A673 (cell line): ENCODE results near the gene PIGP.

Source experiments
- EZH2 ChIP-seq: fragments of 200-600 bp; sonication (generic); IDR thresholded peaks from 2 replicates; pipeline ENCODE4 v1.6.1; 2017; ENCODE audit warnings: borderline replicate concordance, low read depth, mild to moderate bottlenecking, mixed read lengths, antibody characterized with exemption, low read length; ENCODE audit not compliant: poor library complexity, severe bottlenecking
- TF ChIP-seq, protein P1 (sequence below): fragments of 300-800, 200-600 bp; sonication (generic); conservative IDR thresholded peaks from 2 replicates; pipeline ENCODE4 v1.5.1; 2017; ENCODE audit warnings: low read depth, mild to moderate bottlenecking, antibody characterized with exemption, low read length, moderate library complexity, mixed read lengths

DNA sequence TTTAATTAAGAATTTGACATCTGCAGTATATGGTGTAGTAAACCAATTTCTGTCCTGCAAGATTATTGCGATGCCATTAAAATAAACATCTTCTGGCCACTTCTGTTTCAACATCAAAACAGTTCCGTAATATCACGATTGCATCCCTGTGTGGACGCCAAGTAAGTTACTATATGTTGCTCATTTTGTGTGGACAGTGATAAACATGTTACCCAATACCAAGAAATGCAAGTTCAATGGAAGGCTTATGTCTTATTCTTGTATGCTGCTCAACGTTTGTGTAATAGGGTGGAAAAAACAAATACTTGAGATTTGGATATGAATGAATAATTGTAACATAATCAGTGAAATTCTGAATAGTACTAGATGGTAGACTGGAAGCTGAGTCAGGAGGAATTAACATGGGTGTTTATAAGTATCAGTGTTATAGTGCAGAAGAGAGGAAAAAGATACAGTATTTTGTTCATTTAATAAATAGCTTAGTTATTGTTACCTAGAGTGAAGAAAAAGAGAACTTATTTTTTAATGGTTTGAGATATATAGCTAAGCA is 15.4 kb upstream of the PIGP start:
- TF ChIP-seq, protein P1, sequence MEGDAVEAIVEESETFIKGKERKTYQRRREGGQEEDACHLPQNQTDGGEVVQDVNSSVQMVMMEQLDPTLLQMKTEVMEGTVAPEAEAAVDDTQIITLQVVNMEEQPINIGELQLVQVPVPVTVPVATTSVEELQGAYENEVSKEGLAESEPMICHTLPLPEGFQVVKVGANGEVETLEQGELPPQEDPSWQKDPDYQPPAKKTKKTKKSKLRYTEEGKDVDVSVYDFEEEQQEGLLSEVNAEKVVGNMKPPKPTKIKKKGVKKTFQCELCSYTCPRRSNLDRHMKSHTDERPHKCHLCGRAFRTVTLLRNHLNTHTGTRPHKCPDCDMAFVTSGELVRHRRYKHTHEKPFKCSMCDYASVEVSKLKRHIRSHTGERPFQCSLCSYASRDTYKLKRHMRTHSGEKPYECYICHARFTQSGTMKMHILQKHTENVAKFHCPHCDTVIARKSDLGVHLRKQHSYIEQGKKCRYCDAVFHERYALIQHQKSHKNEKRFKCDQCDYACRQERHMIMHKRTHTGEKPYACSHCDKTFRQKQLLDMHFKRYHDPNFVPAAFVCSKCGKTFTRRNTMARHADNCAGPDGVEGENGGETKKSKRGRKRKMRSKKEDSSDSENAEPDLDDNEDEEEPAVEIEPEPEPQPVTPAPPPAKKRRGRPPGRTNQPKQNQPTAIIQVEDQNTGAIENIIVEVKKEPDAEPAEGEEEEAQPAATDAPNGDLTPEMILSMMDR, result no peak
- no peak for TF ChIP-seq EZH2
